ENCODE data around the gene MPZ.

The MPZ gene

GRCh38 chr1:161309868-161310267 lies at the start of gene MPZ:
Gene MPZ, minus strand, starts transcription at chr1:161309968. Its CDS starts 63 bp downstream, at chr1:161309905.
- ChIA-PET POLR2A (no interaction called here), CTCF (no interaction called here)
- DNase-seq (ENCODE audit: low read depth, low spot score) = no peak
- H3K4me3 ChIP-seq (ENCODE audit: low read depth, low read length) = no peak within 1 kb of the TSS
- TF ChIP-seq CTCF (IDR thresholded peaks at IDR 0.05; ENCODE audit: insufficient read depth, low read length, missing control alignments) = no peak

- no peak for TF ChIP-seq CTCF (IDR thresholded peaks at IDR 0.05; ENCODE audit: insufficient read depth, low read length, missing control alignments)
- POLR2A ChIA-PET = no interaction called here
- H3K4me3 ChIP-seq (ENCODE audit: low read depth, low read length) = no peak overlapping the region
- CTCF ChIA-PET = interaction anchor here (1.0 to 2.3 kb wide), 3 partner anchors 9 to 132 kb away, joined by 3 to 9 read pairs (median 3); no protein-coding TSS in a partner anchor
- no peak for DNase-seq (ENCODE audit: low read depth, low spot score)
Observed at GRCh38 chr1:161359291-161359690, 49.5 kb upstream of the MPZ start.

- CTCF ChIA-PET = interaction anchor here (1.0 to 2.2 kb wide), 2 partner anchors 25 to 130 kb away, joined by 3 to 10 read pairs; no protein-coding TSS in a partner anchor
- DNase-seq (ENCODE audit: low read depth, low spot score) = no peak
Observed at GRCh38 chr1:161357073-161357472, 47.3 kb upstream of the MPZ start.

GRCh38 chr1:161351482-161351881 lies 41.7 kb upstream of the MPZ start:
- CTCF ChIA-PET = no interaction called here
- POLR2A ChIA-PET = no interaction called here
- no peak for DNase-seq (ENCODE audit: low read depth, low spot score)
- no peak for TF ChIP-seq CTCF (IDR thresholded peaks at IDR 0.05; ENCODE audit: insufficient read depth, low read length, missing control alignments)
- H3K4me3 ChIP-seq (ENCODE audit: low read depth, low read length) = no peak overlapping the region

More at GRCh38 chr1:161357073-161357472, 47.3 kb upstream of the MPZ start:
- TF ChIP-seq CTCF (IDR thresholded peaks at IDR 0.05; ENCODE audit: insufficient read depth, low read length, missing control alignments) = no peak
- POLR2A ChIA-PET = no interaction called here
- H3K4me3 ChIP-seq (ENCODE audit: low read depth, low read length) = no peak overlapping the region

GRCh38 chr1:161350671-161351070 lies 40.9 kb upstream of the MPZ start:
- no peak overlapping the region for H3K4me3 ChIP-seq (ENCODE audit: low read depth, low read length)
- POLR2A ChIA-PET = no interaction called here
- no peak for TF ChIP-seq CTCF (IDR thresholded peaks at IDR 0.05; ENCODE audit: insufficient read depth, low read length, missing control alignments)
- no peak for DNase-seq (ENCODE audit: low read depth, low spot score)
- CTCF ChIA-PET = interaction anchor here (2.5 kb wide), 1 partner anchor 123 kb away, joined by 11 read pairs; no protein-coding TSS in a partner anchor

- TF ChIP-seq CTCF (IDR thresholded peaks at IDR 0.05; ENCODE audit: insufficient read depth, low read length, missing control alignments) = no peak
- no peak overlapping the region for H3K4me3 ChIP-seq (ENCODE audit: low read depth, low read length)
- no peak for DNase-seq (ENCODE audit: low read depth, low spot score)
- POLR2A ChIA-PET = no interaction called here
- CTCF ChIA-PET = interaction anchor here (1.4 kb wide), 1 partner anchor 17 kb away, joined by 3 read pairs; no protein-coding TSS in a partner anchor
Observed at GRCh38 chr1:161342821-161343220, 33.1 kb upstream of the MPZ start.

Data from AG04449 (cell line).